Activated CD4-positive, alpha-beta T cell treated with anti-CD3 and anti-CD28 coated beads, Interleukin-2, amount 50 U/mL, for 48 hours (primary cell): ENCODE measurements around the gene ENTPD7.

Source experiments
- DNase-seq, 2 experiments: peaks; one replicate each; pipeline ENCODE4 v3.0.0-alpha.2; 2020

Gene ENTPD7

DNA sequence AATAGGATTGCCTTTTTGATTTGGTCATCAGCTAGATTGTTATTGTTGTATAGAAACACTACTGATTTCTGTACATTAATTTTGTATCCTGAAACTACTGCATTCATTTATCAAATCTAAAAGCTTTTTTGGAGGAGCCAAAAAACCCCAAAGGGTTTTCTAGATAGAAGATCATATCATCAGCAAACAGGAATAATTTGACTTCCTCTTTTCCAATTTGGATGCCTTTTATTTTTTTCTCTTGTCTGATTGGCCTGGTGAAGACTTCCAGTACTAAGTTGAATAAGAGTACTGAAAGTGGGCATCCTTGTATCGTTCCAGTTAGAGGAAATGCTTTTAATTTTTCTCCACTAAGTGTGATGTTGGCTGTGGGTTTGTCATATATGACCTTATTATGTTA, 10.6 kb upstream of the ENTPD7 start:
- DNase-seq: no peak

- no peak for DNase-seq
Observed at GRCh38 chr10:99652800-99653390, 6.4 kb upstream of the ENTPD7 start.

GRCh38 chr10:99654390-99655175, 4.7 kb upstream of the ENTPD7 start:
- DNase-seq: no peak

DNA sequence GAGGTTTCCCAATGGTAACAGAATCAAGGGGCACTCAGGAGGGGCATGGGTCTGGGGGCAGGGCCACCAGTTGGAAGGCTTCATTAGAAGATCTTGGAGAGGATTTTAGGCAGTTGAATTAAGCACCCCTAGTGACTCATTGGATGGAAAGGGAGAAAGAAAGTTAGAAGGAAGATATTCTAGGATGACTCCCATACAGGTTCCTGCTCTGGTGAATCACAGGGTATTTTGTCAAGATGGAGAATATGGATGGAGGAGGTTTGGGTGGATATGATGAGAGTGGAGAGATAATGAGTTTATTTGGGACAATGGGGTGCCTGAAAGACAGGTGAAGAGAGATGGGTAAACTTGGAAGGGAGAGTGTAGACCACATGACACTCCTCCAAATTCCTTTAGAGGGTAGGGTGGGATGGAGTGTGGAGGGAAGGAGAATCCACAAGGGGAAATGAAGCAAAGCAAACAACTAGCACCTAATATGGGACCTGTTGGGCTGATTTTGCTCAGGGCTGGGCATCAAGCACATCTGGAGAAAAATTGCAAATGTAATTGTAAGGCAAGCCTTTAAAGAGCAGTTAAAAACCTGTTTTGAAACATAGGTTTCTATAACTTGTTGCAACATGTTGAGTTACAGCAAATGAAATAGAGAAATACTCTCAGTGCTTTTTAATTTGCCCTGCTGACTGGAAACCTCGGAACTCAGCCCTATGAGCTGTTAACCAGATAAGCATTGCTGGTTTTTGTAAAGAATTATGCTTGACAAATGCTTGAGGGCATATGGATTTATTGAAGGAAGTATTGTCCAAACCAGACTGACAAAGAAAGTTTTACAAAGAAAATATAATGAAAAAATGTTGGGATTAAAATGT, 2.9 kb upstream of the ENTPD7 start:
- DNase-seq: no peak

GRCh38 chr10:99658622-99659030, 683 bp upstream of the ENTPD7 start:
- peak; percentile 74 to 83 for DNase-seq

- peak in 1 of 2 experiments; percentile 5 for DNase-seq
Observed at GRCh38 chr10:99659868-99660366, 608 bp downstream of the ENTPD7 start.

GRCh38 chr10:99660662-99661376, 1.5 kb downstream of the ENTPD7 start:
- DNase-seq: no peak

DNA sequence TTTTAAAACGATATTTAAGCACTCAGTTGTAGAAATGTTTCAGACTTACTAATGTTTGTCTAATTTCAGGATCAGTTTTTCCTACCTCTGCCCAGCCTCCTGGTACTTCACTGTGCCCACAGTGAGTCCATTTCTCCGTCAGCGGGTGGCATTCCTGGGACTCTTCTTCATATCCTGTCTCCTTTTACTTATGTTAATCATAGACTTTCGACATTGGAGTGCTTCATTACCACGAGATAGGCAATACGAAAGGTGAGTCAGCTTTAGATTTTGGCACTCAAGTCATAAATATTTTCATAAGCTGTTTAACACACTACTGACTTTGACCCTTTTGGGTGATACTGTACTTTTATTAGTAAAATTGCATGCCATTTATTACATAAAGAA, 2.1 kb downstream of the ENTPD7 start:
- no peak for DNase-seq

DNA sequence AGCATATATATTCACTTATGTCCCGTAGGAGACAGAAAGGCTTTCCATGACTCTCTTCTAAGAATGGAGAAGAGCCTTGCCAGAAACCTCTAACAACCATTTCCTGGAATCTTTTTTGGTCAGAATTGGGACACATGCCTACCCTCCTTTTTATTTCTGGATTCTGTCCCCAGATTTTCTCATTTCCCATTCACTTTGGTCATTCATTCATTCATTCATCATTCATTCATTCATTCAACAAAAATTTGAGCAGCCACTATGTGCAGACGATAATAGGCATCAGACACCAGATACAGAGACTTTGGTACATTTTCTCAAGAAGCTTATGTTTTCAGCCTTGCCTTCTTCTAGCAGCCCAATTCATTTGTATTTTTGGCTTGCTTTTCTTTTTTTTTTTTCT, 6.0 kb downstream of the ENTPD7 start:
- DNase-seq: no peak

- no peak for DNase-seq
Observed at GRCh38 chr10:99667108-99667751, 7.9 kb downstream of the ENTPD7 start.

DNA sequence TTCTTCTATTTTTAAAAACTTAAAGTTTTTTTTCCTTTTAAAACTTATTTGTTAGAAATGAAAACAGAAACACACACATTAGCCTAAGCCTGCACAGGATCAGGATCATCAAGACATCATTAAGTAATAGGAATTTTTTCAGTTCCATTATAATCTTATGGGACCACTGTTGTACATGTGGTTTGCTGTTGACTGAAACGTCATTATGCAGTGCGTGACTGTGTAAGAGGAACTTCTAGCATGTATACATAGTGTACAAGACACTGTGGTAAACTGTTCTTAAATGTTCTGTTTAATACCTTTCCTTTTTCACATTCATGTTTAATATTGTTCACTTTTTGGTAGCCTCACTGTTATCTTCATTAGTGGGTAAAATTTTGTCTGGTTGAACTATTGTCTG, 12.1 kb downstream of the ENTPD7 start:
- DNase-seq: no peak

- no peak for DNase-seq
Observed at GRCh38 chr10:99672884-99673283, 13.6 kb downstream of the ENTPD7 start.

DNA sequence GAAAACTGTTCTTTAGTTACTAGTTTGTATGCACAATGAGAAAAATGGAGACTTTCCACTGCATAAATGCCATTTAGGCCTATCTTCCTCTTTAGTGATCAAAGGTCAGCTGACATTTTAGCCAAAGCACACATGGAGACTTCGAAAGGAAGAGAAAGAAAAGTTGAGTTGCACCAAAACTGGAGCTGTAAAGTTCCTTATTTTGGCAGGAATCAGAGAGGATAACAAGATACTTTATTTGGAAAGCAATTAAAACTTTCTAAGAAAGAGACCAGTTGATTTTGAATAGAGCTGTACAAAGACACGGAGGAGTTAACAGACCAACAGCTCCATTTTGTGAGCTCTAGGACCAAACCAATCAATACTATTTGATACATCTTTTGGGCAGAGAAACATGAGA, 14.2 kb downstream of the ENTPD7 start:
- DNase-seq: no peak

GRCh38 chr10:99674762-99675161, 15.5 kb downstream of the ENTPD7 start:
- no peak for DNase-seq

DNA sequence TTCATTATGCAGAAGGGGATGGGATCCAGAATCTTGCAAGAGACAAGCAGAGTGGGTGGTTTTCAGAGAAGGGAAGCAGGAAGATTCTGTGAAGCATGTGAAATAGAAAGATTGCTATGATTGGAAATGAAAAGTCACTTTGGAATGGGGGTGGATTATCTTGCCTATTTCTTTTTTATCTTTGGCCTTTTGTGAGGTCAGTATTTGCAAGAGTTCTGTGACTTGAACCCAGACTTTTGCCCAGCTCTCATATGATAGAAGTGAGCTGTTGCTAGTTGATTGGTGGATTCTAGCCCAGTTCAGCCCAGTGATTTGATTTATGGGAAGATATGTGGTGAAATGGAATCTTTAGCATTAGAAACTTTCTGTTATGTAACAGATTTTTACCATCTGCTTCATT, 17.1 kb downstream of the ENTPD7 start:
- no peak for DNase-seq

DNA sequence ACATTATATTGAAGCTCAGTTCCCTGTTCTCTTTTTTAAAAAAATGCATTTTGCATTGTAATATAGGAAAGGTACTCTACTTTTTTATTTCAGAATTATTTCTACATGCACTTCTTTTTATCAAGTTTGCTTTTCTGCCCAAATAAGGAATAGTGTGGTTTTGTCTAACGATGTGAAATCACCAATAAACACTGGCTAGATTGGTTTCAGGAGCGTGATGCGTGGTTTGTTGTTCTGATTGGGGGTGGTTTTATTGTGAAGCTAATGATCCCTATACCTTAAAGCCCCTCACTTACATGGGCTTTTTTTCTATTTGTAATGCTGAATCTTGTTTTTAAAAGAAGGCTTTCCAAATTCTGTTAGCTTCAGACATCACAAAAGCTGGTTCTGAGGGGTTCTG, 17.6 kb downstream of the ENTPD7 start:
- no peak for DNase-seq

DNA sequence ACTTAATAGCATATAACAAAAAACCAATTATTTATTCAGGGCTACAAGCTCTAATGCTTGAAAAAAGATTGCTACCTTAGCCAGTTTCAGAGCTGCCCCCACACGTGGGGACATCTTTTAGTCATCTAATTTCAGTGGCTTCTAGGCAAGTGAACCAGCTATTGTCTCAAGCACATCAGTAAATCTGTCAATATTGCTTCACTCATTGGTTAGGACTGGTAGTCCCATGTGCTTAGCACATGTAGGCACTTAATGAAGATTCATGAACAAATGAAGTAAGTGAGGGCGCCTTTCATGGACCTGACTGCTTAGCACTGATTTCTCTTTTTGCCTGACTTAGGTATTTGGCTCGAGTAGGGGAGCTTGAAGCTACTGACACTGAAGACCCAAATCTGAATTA, 19.6 kb downstream of the ENTPD7 start:
- DNase-seq: no peak

GRCh38 chr10:99681553-99681952, 22.2 kb downstream of the ENTPD7 start:
- DNase-seq: no peak

GRCh38 chr10:99682032-99682431, 22.7 kb downstream of the ENTPD7 start:
- DNase-seq: no peak

DNA sequence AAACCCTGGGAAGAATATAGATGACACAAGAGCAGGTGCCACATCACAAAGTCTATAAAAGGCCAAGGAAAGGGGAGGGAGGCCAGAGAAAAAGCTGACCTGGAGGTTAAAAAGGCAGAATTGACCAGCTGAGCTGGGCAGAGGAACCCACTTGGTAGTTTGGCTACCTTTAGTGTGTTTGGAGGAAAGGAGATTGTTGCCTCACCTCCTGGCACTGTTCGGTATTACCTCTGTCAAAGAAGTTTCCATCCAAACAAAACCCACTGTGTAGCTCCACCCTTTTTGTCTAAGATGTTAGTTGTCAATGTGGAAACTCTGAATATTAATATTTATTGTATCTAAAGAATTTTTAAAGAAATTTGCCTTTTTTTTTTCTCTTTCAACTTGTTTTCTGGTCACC, 23.4 kb downstream of the ENTPD7 start:
- no peak for DNase-seq

- DNase-seq: no peak
Observed at GRCh38 chr10:99685597-99685967, 26.3 kb downstream of the ENTPD7 start.

DNA sequence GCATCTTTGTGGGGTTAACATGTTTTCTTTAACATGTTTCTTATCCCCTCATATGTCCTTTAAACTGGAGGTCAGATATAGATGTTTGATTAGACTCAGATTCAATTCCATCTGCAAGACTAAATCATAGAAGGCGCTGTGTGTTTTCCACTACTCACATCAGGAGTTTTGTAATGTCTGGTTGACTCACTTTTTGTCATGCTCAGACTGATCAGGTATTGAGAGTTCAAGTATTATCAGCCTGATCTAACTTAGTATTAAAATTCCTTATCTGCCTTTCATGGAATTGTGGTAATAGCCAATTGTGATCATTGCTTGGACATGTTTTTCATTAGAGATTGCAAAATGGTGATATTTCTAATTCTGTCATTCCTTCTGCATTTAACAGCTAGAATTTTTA, 30.2 kb downstream of the ENTPD7 start:
- DNase-seq: no peak
